AG09309 (cell line): ENCODE measurements around the gene LDAH.

Source experiments
- DNase-seq: peaks from one replicate; pipeline ENCODE4 v3.0.0-alpha.2; 2010; ENCODE audit warnings: low read depth
- H3K4me3 ChIP-seq: 2 replicates; pipeline ENCODE4 v1.5.1; 2011; ENCODE audit warnings: mild to moderate bottlenecking, low read depth, low read length, moderate library complexity; ENCODE audit not compliant: control insufficient read depth
- TF ChIP-seq, protein P1 (sequence below): IDR thresholded peaks from 2 replicates; pipeline ENCODE4 v1.5.1; 2011; ENCODE audit warnings: mild to moderate bottlenecking, low read depth, low read length, inconsistent platforms; ENCODE audit not compliant: insufficient read depth, control insufficient read depth; ENCODE audit errors: missing control alignments

LDAH gene

DNA sequence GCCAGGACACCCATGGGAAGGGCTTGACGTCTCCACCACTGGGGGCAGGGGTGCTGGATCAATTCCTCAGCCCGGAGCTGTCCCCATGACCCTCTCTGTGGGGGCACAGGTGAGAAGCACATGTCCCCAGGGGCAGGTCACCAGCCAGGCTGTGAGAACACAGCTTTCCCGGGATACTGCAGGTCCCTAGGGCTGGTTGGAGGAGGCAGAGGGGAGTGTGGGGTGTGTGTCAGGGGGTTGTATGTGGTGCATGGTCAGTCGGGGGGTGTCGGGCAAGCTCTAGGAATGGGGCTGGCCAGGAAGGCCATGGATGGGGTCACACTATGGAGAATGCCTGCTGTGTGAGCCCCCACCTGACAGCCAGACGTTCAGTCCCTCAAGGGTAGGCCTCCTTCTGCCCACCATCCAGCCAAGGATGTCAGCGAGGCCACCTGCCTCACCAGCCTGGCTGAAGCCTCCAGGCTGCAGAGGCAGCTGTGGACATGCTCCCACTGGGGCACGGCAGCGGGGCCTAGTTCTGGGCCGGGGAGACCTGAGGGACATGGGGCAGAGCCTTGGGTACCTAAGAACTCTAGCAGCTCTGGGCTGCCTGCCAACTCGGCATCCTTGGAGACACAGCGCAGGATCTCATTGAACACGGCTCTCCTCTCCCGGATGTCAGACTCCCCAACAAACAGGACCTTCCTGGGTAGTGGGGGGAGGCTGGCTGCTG is 182.3 kb downstream of the LDAH start:
- DNase-seq, result no peak
- TF ChIP-seq, protein P1, sequence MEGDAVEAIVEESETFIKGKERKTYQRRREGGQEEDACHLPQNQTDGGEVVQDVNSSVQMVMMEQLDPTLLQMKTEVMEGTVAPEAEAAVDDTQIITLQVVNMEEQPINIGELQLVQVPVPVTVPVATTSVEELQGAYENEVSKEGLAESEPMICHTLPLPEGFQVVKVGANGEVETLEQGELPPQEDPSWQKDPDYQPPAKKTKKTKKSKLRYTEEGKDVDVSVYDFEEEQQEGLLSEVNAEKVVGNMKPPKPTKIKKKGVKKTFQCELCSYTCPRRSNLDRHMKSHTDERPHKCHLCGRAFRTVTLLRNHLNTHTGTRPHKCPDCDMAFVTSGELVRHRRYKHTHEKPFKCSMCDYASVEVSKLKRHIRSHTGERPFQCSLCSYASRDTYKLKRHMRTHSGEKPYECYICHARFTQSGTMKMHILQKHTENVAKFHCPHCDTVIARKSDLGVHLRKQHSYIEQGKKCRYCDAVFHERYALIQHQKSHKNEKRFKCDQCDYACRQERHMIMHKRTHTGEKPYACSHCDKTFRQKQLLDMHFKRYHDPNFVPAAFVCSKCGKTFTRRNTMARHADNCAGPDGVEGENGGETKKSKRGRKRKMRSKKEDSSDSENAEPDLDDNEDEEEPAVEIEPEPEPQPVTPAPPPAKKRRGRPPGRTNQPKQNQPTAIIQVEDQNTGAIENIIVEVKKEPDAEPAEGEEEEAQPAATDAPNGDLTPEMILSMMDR, result no peak
- H3K4me3 ChIP-seq, result no peak overlapping the region

DNA sequence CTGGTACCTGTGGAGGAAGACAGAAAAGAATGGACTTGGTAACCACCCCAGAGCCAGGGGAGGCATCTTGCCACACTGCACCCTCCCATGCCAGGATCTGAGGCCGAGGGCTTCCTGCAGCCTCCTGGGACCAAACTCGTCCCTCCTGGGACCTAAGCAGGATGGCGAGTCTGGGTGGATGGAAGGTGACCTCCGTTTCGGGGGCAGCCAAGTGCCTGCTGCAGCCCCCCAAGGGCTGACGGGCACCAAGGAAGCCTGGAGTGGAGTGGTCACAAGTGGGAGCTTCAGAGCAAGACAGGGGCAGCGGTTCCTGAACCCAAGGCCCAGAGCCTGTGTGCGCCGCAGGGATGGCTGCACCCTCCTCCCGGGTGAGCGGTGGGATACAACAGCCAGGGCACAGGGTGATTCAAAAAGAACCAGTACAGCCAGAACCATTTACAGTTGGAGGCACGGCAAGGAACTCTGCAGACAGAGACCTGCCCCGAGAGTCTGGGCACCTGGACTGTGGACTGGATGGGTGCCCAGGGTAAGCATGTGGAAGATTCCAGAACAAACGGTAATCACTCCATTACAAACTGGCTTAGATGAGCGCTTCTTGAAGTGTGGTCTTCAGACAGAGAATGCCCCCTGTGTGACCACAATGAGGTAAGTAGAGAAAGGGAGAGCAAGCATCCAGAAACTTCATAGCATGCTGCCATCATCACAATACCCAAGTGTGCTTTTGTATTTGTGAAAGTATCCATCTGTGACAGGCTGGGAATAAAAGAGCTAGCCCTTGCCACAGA is 184.1 kb downstream of the LDAH start:
- TF ChIP-seq, protein P1, result no peak
- no peak for DNase-seq

DNA sequence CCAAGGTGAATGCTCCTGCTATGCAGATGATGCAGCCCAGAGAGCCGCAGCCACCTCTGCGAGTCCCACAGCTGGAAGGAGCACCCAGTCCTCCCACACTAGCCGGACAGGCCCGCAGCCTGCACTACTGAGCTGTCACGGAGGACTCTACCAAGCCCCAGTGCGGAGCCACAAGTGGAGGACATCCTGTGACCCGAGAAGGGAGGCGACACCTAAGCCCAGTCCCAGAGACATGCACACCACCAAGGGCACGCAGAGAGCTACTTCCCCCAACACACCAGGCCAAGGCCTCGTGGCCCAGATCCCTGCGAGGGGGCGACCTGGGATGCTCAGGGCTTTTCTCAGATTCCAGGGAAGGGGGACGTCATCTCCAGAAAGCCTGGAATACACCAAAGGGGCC is 184.9 kb downstream of the LDAH start:
- no peak for DNase-seq
- TF ChIP-seq, protein P1, result no peak
- H3K4me3 ChIP-seq, result no peak overlapping the region

More for the DNA sequence above, 184.1 kb downstream of the LDAH start:
- no peak overlapping the region for H3K4me3 ChIP-seq

DNA sequence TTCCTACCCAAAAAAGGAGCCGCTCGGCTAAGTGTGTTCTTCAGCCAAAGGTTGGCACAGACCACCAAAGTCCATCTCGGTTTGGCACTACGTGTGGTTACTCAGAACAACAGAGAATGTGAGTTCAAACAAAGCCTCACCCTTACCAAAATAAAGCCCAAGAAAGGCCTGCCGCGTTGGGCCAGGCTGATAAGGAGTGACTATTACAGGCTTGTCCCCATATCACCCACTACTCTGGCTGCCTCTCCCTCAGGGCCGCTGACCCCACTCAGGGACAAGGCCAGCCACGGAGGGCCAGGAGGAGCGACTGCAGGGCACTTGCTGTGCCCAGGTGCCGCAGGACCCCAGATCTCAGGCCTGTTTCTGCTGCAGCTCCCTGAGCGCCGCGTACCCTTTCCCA is 185.8 kb downstream of the LDAH start:
- no peak overlapping the region for H3K4me3 ChIP-seq
- TF ChIP-seq, protein P1, result no peak
- DNase-seq, result no peak

DNA sequence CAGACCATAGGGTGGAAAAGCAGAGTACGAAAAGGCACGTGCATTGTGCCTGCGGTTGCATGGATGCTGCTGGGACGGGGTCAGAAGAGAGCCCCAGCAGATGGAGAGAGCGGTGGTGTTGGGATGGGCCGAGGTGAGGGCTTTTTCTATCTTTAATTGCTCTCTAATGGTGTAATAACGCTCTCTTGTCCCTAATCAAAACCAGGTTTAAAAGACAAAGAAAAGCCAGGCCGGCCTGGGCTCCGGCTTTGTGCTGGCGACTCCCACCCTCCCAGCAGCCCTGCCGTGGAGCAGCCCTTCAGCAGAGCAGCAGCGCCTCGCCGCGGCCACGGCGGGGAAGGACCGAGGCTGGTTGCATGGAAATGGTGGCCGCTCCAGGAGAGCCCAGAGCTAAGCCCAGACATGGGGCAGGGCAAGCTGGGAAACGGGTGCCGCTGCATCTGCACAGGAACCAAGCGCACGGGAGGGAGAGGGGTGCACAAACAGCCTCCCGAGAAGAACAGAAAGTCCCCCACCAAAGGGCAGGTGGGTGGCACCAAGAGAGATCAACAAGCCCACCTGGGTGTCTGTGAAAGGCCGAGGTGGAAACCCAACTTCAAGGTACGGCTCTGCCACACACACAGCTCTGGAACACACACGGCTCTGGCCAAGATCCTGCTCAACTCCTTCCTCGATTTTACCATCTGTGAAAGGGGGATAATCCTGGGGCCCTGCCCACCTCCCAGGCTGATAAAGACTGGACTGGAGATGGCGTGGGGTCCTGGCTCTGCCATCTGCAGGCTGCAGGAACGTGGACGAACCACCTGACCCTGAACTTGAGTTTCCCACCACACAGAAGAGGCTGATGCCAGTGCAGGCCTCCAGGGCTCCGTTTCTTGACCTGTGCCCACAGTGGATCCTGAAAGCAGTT is 187.0 kb downstream of the LDAH start:
- peak; percentile 42 for DNase-seq
- TF ChIP-seq, protein P1, result peak; percentile 98
- H3K4me3 ChIP-seq, result no peak overlapping the region

DNA sequence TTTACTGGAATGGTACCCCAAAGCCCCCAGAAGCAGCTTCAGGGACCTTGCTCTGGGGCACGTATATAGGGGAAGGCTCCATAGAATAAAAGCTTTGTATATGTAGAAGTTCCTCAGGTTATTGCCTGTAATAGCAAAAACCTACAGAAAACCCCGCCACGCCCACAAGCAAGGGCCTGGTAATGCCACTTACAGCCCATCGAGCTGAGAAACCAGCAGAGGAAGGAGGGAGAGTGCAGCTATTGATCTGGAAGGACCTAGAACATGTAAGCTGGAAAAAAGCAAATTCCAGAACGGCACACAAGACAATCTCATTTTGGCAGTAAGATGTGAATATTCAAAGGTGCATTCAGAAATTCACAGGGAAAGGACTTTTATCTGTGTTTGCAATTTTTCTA is 187.8 kb downstream of the LDAH start:
- no peak for DNase-seq
- H3K4me3 ChIP-seq, result no peak overlapping the region
- TF ChIP-seq, protein P1, result no peak
